IMR-90 (cell line): ENCODE measurements around the gene CENPP. TPM values are rescaled to one million over a fixed set of nuclear protein-coding genes. Genes with fewer than 3 reads are reported as not detected.

Experiments
- ATAC-seq: fragments of 200-7000 bp; cut with Tn5 transposase; 2 replicates; pipeline ENCODE4 v1.9.1; 2020; ENCODE audit warnings: low read depth, mild to moderate bottlenecking, moderate library complexity
- BruUV-seq: library from RNA; stranded (reverse); fragments of 400-500 nt; replicated peaks from 2 replicates; lab custom pipeline; 2021; lab: Mats Ljungman, UMichigan
- CTCF ChIA-PET: fragments of 300-600 bp; formaldehyde crosslinking; extraction: SDS; loops from one replicate; lab custom pipeline; 2021; ENCODE audit warnings: antibody characterized with exemption; lab: Yijun Ruan, JAX
- POLR2A ChIA-PET: fragments of 300-600 bp; sonication (Branson Sonifier 250); formaldehyde crosslinking; loops from one replicate; lab custom pipeline; 2022; ENCODE audit warnings: antibody characterized with exemption; ENCODE audit not compliant: unreplicated experiment; lab: Charles Lee
- DNase-seq: peaks from one replicate; pipeline ENCODE4 v3.0.0; 2013
- H2AFZ ChIP-seq: replicated peaks from 2 replicates; pipeline ENCODE3; 2013; ENCODE audit warnings: low read length, mild to moderate bottlenecking; ENCODE audit not compliant: poor library complexity
- H2AK5ac ChIP-seq: 2 replicates; pipeline ENCODE4 v1.6.1; 2013; ENCODE audit warnings: low read depth, low read length, inconsistent platforms
- H2AK9ac ChIP-seq: replicated peaks from 2 replicates; pipeline ENCODE3; 2013; ENCODE audit warnings: mild to moderate bottlenecking, low read depth, low read length, moderate library complexity; ENCODE audit not compliant: poor library complexity
- H2BK120ac ChIP-seq: 2 replicates; pipeline ENCODE4 v1.6.1; 2013; ENCODE audit warnings: low read depth, low read length, inconsistent platforms
- H2BK15ac ChIP-seq: 3 replicates; pipeline ENCODE4 v1.6.1; 2013; ENCODE audit warnings: low read depth, low read length, inconsistent platforms
- H2BK20ac ChIP-seq: 2 replicates; pipeline ENCODE4 v1.6.1; 2013; ENCODE audit warnings: low read depth, mild to moderate bottlenecking, inconsistent platforms, low read length, moderate library complexity
- H2BK5ac ChIP-seq: 2 replicates; pipeline ENCODE4 v1.6.1; 2013; ENCODE audit warnings: mild to moderate bottlenecking, low read depth, low read length, inconsistent platforms; ENCODE audit not compliant: poor library complexity, severe bottlenecking
- H3K14ac ChIP-seq: replicated peaks from 2 replicates; pipeline ENCODE4 v1.6.1; 2013; ENCODE audit warnings: low read depth, low read length, inconsistent platforms
- H3K18ac ChIP-seq: 2 replicates; pipeline ENCODE4 v1.6.1; 2013; ENCODE audit warnings: low read depth, low read length, control low read depth
- H3K23ac ChIP-seq: 2 replicates; pipeline ENCODE4 v1.6.1; 2013; ENCODE audit warnings: low read depth, low read length, inconsistent platforms
- H3K27ac ChIP-seq: 2 replicates; pipeline ENCODE4 v1.5.1; 2013; ENCODE audit warnings: mild to moderate bottlenecking, control low read depth, low read length; ENCODE audit not compliant: insufficient read depth
- H3K27me3 ChIP-seq: 2 replicates; pipeline ENCODE4 v1.6.1; 2013; ENCODE audit warnings: low read length; ENCODE audit not compliant: control insufficient read depth, insufficient read depth
- H3K36me3 ChIP-seq: 2 replicates; pipeline ENCODE4 v1.6.1; 2013; ENCODE audit warnings: low read length, mixed read lengths; ENCODE audit not compliant: control insufficient read depth, insufficient read depth
- H3K4ac ChIP-seq: 2 replicates; pipeline ENCODE4 v1.6.1; 2013; ENCODE audit warnings: low read depth, low read length, inconsistent platforms
- H3K4me1 ChIP-seq: 2 replicates; pipeline ENCODE4 v1.6.1; 2013; ENCODE audit warnings: low read length, mixed read lengths; ENCODE audit not compliant: control insufficient read depth, insufficient read depth
- H3K4me2 ChIP-seq: 2 replicates; pipeline ENCODE4 v1.6.1; 2013; ENCODE audit warnings: low read depth, mild to moderate bottlenecking, control low read depth, low read length, moderate library complexity
- H3K4me3 ChIP-seq: 2 replicates; pipeline ENCODE4 v1.5.1; 2013; ENCODE audit warnings: low read depth, mild to moderate bottlenecking, control low read depth, low read length, moderate library complexity; ENCODE audit not compliant: insufficient read depth
- H3K56ac ChIP-seq: 2 replicates; pipeline ENCODE4 v1.6.1; 2013; ENCODE audit warnings: low read length, inconsistent platforms; ENCODE audit not compliant: insufficient read depth; ENCODE audit errors: extremely low read depth
- H3K79me1 ChIP-seq, 2 experiments: 2 replicates each; pipeline ENCODE4 v1.6.1; 2013; ENCODE audit warnings: low read length in 2 of 2, inconsistent platforms in 1 of 2, low read depth in 1 of 2
- H3K9ac ChIP-seq: 2 replicates; pipeline ENCODE4 v1.6.1; 2013; ENCODE audit warnings: low read depth, low read length, control low read depth
- H3K9me1 ChIP-seq: 2 replicates; pipeline ENCODE4 v1.6.1; 2013; ENCODE audit warnings: low read length, inconsistent platforms; ENCODE audit not compliant: insufficient read depth
- H3K9me3 ChIP-seq: 2 replicates; pipeline ENCODE4 v1.6.1; 2013; ENCODE audit warnings: low read length; ENCODE audit not compliant: control insufficient read depth, insufficient read depth
- H4K20me1 ChIP-seq: 2 replicates; pipeline ENCODE4 v1.6.1; 2013; ENCODE audit warnings: low read length, inconsistent platforms; ENCODE audit not compliant: insufficient read depth
- H4K5ac ChIP-seq: 2 replicates; pipeline ENCODE4 v1.6.1; 2013; ENCODE audit warnings: mild to moderate bottlenecking, low read depth, low read length, control low read depth
- H4K8ac ChIP-seq, 2 experiments: 2 replicates each; pipeline ENCODE4 v1.6.1; 2013; ENCODE audit warnings: low read depth in 2 of 2, low read length in 2 of 2, control low read depth in 1 of 2, inconsistent platforms in 1 of 2
- H4K91ac ChIP-seq: 2 replicates; pipeline ENCODE4 v1.6.1; 2013; ENCODE audit warnings: low read depth, low read length, inconsistent platforms; ENCODE audit not compliant: insufficient read depth
- BHLHE40 ChIP-seq: fragments of 150-350 bp; IDR thresholded peaks from 2 replicates; pipeline ENCODE4 v1.6.1; 2016; ENCODE audit warnings: mild to moderate bottlenecking, low read depth, low read length
- CEBPB ChIP-seq: IDR thresholded peaks from 2 replicates; pipeline ENCODE4 v1.6.1; 2012; ENCODE audit warnings: low read depth, low read length, improper control_type of control experiment
- CHD1 ChIP-seq: IDR thresholded peaks from 2 replicates; pipeline ENCODE4 v1.6.1; 2012; ENCODE audit warnings: low read depth, low read length, improper control_type of control experiment
- CTCF ChIP-seq: conservative IDR thresholded peaks from 2 replicates; pipeline ENCODE4 v1.5.1; 2012; ENCODE audit warnings: mild to moderate bottlenecking, low read depth, low read length, improper control_type of control experiment
- ELK1 ChIP-seq: fragments of 150-350 bp; IDR thresholded peaks from 2 replicates; pipeline ENCODE4 v1.6.1; 2016; ENCODE audit warnings: low read depth, mild to moderate bottlenecking, low read length, moderate library complexity, borderline replicate concordance
- FOS ChIP-seq: fragments of 150-350 bp; IDR thresholded peaks from 2 replicates; pipeline ENCODE4 v1.6.1; 2016; ENCODE audit warnings: low read depth, low read length
- MAFK ChIP-seq: IDR thresholded peaks from 2 replicates; pipeline ENCODE4 v1.6.1; 2012; ENCODE audit warnings: low read depth, low read length, improper control_type of control experiment
- MAZ ChIP-seq: IDR thresholded peaks from 2 replicates; pipeline ENCODE4 v1.6.1; 2012; ENCODE audit warnings: low read depth, mild to moderate bottlenecking, low read length, improper control_type of control experiment, moderate library complexity, borderline replicate concordance
- MXI1 ChIP-seq: IDR thresholded peaks from 2 replicates; pipeline ENCODE4 v1.6.1; 2012; ENCODE audit warnings: low read depth, mild to moderate bottlenecking, low read length, moderate library complexity, borderline replicate concordance
- NFE2L2 ChIP-seq: fragments of 150-350 bp; IDR thresholded peaks from 2 replicates; pipeline ENCODE4 v1.6.1; 2016; ENCODE audit warnings: low read depth, mild to moderate bottlenecking, low read length
- POLR2A ChIP-seq: IDR thresholded peaks from 2 replicates; pipeline ENCODE4 v1.6.1; 2012; ENCODE audit warnings: mild to moderate bottlenecking, low read depth, low read length
- RAD21 ChIP-seq: IDR thresholded peaks from 2 replicates; pipeline ENCODE4 v1.6.1; 2012; ENCODE audit warnings: low read length, improper control_type of control experiment
- RCOR1 ChIP-seq: IDR thresholded peaks from 2 replicates; pipeline ENCODE4 v1.6.1; 2012; ENCODE audit warnings: mild to moderate bottlenecking, low read length, improper control_type of control experiment; ENCODE audit not compliant: insufficient replicate concordance
- RFX5 ChIP-seq: IDR thresholded peaks from 2 replicates; pipeline ENCODE4 v1.8.0; 2012; ENCODE audit warnings: low read depth, mild to moderate bottlenecking, low read length, moderate library complexity
- SMC3 ChIP-seq: fragments of 150-350 bp; IDR thresholded peaks from 2 replicates; pipeline ENCODE4 v1.6.1; 2016; ENCODE audit warnings: low read depth, mild to moderate bottlenecking, antibody characterized with exemption, low read length, moderate library complexity
- USF2 ChIP-seq: fragments of 150-350 bp; IDR thresholded peaks from 2 replicates; pipeline ENCODE4 v1.6.1; 2017; ENCODE audit warnings: mild to moderate bottlenecking, antibody characterized with exemption, low read length, low read depth
- whole genome bisulfite sequencing, 2 experiments: methylation state at CpG; one replicate each; pipeline versions ENCODE4 v1.1.5 to v1.1.7; 2013; ENCODE audit warnings: missing lambda C conversion rate in 2 of 2; ENCODE audit not compliant: insufficient read length in 1 of 2; ENCODE audit errors: extremely low coverage in 2 of 2; 5-methylcytosine and 5-hydroxymethylcytosine counted together
- dilution Hi-C: fragments of 300-500 bp; cut with HindIII; formaldehyde crosslinking; loops from one replicate; pipeline ENCODE4 v1.14.3; 2018; ENCODE audit warnings: low sequenced_read_pairs; ENCODE audit not compliant: unreplicated experiment
- in situ Hi-C: fragments of 300-500 bp; cut with MboI; formaldehyde crosslinking; loops from 3 replicates; pipeline ENCODE4 v1.14.3; 2019; ENCODE audit warnings: low sequenced_read_pairs, inconsistent platforms, mixed read lengths
- intact Hi-C: fragments of 100-400 bp; cut with micrococcal nuclease; formaldehyde crosslinking; loops from 2 replicates; pipeline ENCODE4 v1.10.0; 2022
- polyA plus RNA-seq, 3 experiments: library from polyadenylated mRNA; depleted of rRNA; stranded (reverse); fragments of >200 nt; gene quantifications; 2 replicates each; pipeline ENCODE4 v1.2.3, GENCODE V29; 2012; ENCODE audit warnings: low replicate concordance in 1 of 3
- total RNA-seq: library from RNA; depleted of rRNA; stranded (reverse); fragments of >200 nt; gene quantifications from 2 replicates; pipeline ENCODE4 v1.2.3, GENCODE V29; 2012

The CENPP gene
- total and polyA plus RNA-seq, 2 of the 4 experiments (the other 2 are of a cell fraction), result 1.4 to 2.0 TPM

GRCh38 chr9:92457576-92457975, 131.8 kb downstream of the CENPP start:
- DNase-seq (no peak), ATAC-seq (no peak)
- Histone ChIP-seq H2AK9ac (no peak overlapping the region), H3K36me3 (no peaks in the 10 kb centered on the region), H3K14ac (no peak overlapping the region), H2AK5ac (no peak overlapping the region), H4K91ac (no peak overlapping the region), H3K18ac (no peak overlapping the region), H2AFZ (no peak overlapping the region), H3K79me1 (no peaks in the 10 kb centered on the region), H4K20me1 (no peaks in the 10 kb centered on the region), H4K5ac (no peak overlapping the region), H3K9me1 (peaks cover 6% of the 10 kb centered on the region; the same call in 1 of the 2 replicates), H2BK120ac (no peak overlapping the region), H4K8ac (no peak overlapping the region), H2BK15ac (no peak overlapping the region), H3K4me3 (no peak overlapping the region), H3K4me1 (no peaks in the 10 kb centered on the region), H3K23ac (no peak overlapping the region), H3K9me3 (no peaks in the 10 kb centered on the region), H3K4ac (no peak overlapping the region), H2BK20ac (no peak overlapping the region), H3K9ac (no peak overlapping the region), H3K56ac (no peak overlapping the region), H3K27me3 (no peaks in the 10 kb centered on the region), H3K27ac (no peak overlapping the region), H2BK5ac (no peak overlapping the region), H3K4me2 (no peak overlapping the region)
- dilution Hi-C loops, result no loop called here
- intact Hi-C loops, result no loop called here
- POLR2A ChIA-PET, result no interaction called here
- no TSS peak for BruUV-seq
- in situ Hi-C loops, result no loop called here
- TF ChIP-seq POLR2A (no peak), MAZ (no peak), MAFK (no peak), SMC3 (no peak), RFX5 (no peak), BHLHE40 (no peak), RAD21 (no peak), ELK1 (no peak), CHD1 (no peak), CEBPB (no peak), NFE2L2 (no peak), USF2 (no peak), FOS (no peak), MXI1 (no peak), CTCF (no peak), RCOR1 (no peak)
- CTCF ChIA-PET, result no interaction called here
- WGBS, 2 experiments, result no CpG with 5 or more reads among the region's 4 CpGs
